ENCODE data around the gene TNFRSF13B. TPM values are rescaled to one million over a fixed set of nuclear protein-coding genes. Genes with fewer than 3 reads are reported as not detected.

Gene TNFRSF13B
- total RNA-seq, 1 donor from 2014 or later: not detected

DNA sequence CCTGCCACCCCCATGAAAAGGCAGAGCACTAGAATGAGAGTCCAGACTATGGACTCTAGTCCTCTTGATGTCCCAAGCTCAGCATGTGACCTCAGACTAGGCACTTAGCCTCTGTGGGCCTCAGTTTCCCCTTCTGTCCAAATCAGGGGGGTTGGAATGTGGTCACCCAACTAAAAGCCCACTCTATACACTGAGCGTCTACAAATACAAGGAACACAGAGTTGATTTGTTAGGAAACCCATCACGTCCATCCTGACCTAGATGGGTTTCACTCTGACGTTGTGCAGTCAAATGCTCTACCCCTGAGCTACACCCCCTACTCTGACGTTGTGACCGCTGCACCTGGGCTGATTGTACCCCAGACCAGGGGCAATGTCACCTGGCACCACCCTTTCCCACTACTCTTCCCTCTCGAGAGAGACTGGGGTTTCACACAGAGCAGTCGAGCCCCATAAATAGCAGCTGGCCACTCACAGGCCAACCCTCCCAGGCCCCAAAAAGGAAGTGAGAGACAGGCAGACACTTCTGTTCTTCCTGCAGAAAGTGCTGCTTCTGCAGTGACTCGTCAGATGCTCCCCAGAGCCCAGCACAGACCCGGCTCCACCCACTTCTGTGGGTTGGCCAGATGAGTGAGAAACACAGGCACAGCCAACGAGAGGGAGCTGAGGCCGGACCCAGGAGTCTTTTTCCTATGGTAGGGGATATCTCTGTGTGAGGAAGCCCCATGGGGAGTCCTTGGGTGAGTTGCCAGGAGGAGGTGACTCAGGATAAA lies 16.1 kb upstream of the TNFRSF13B start:
- Histone ChIP-seq H3K27me3 (ENCODE audit: control insufficient read depth, insufficient read depth, low read length) (no peaks in the 10 kb centered on the region), H3K4me3 (ENCODE audit: low read depth, low read length) (no peak overlapping the region), H3K36me3 (ENCODE audit: control insufficient read depth, insufficient read depth, low read length) (no peaks in the 10 kb centered on the region)
- DNase-seq (ENCODE audit: low read depth): no peak
- no peak for TF ChIP-seq CTCF (IDR thresholded peaks at IDR 0.05; ENCODE audit: insufficient read depth, low read length, poor library complexity, severe bottlenecking)

- Histone ChIP-seq H3K4me3 (ENCODE audit: low read depth, low read length) (no peak overlapping the region), H3K36me3 (ENCODE audit: control insufficient read depth, insufficient read depth, low read length) (no peaks in the 10 kb centered on the region), H3K27me3 (ENCODE audit: control insufficient read depth, insufficient read depth, low read length) (no peaks in the 10 kb centered on the region)
- no peak for TF ChIP-seq CTCF (IDR thresholded peaks at IDR 0.05; ENCODE audit: insufficient read depth, low read length, poor library complexity, severe bottlenecking)
- no peak for DNase-seq (ENCODE audit: low read depth)
Measured at GRCh38 chr17:16987066-16987829, 15.3 kb upstream of the TNFRSF13B start.

DNA sequence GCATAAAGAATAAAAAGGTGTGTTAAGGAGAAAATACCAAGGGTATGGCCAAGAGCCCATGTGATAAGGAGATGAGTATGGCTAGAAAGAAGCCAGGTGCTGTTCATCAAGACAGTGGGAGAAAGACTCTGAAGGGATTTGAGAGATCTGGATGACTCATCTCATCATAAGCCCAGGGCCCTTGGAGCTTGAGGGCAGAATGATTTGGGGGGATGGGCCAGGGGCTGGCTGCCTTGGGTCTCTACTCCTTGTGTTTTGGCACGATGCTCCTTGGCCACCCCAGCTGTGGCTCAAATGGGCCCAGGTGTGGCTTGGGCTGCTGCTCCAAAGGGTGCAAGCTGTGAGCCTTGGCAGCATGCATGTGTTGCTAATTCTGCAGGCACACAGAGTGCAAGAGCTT lies 14.5 kb upstream of the TNFRSF13B start:
- Histone ChIP-seq H3K27me3 (ENCODE audit: control insufficient read depth, insufficient read depth, low read length) (no peaks in the 10 kb centered on the region), H3K36me3 (ENCODE audit: control insufficient read depth, insufficient read depth, low read length) (no peaks in the 10 kb centered on the region), H3K4me3 (ENCODE audit: low read depth, low read length) (no peak overlapping the region)
- DNase-seq (ENCODE audit: low read depth): no peak
- no peak for TF ChIP-seq CTCF (IDR thresholded peaks at IDR 0.05; ENCODE audit: insufficient read depth, low read length, poor library complexity, severe bottlenecking)

- no peak for DNase-seq (ENCODE audit: low read depth)
- no peaks in the 10 kb centered on the region for H3K27me3 ChIP-seq (ENCODE audit: control insufficient read depth, insufficient read depth, low read length)
- no peaks in the 10 kb centered on the region for H3K36me3 ChIP-seq (ENCODE audit: control insufficient read depth, insufficient read depth, low read length)
- no peak overlapping the region for H3K4me3 ChIP-seq (ENCODE audit: low read depth, low read length)
- no peak for TF ChIP-seq CTCF (IDR thresholded peaks at IDR 0.05; ENCODE audit: insufficient read depth, low read length, poor library complexity, severe bottlenecking)
Measured at GRCh38 chr17:16981928-16982327, 10.0 kb upstream of the TNFRSF13B start.

GRCh38 chr17:16980813-16981731 lies 9.2 kb upstream of the TNFRSF13B start:
- no peak overlapping the region for H3K4me3 ChIP-seq (ENCODE audit: low read depth, low read length)
- H3K27me3 ChIP-seq (ENCODE audit: control insufficient read depth, insufficient read depth, low read length): no peaks in the 10 kb centered on the region
- DNase-seq (ENCODE audit: low read depth): no peak
- no peaks in the 10 kb centered on the region for H3K36me3 ChIP-seq (ENCODE audit: control insufficient read depth, insufficient read depth, low read length)
- TF ChIP-seq CTCF (IDR thresholded peaks at IDR 0.05; ENCODE audit: insufficient read depth, low read length, poor library complexity, severe bottlenecking): no peak
